ENCODE results near the gene ZFAND2A. TPM values are rescaled to one million over a fixed set of nuclear protein-coding genes. Genes with fewer than 3 reads are reported as not detected.

The ZFAND2A gene
- total RNA-seq, 4 donors from 2014 or later, result 17.8 to 27.0 (median 22.3) TPM

GRCh38 chr7:1176891-1177373 is 16.9 kb upstream of the ZFAND2A start:
- WGBS, result 42% methylated on average over 22 of the region's 22 CpGs
- no peak overlapping the region for H3K27ac ChIP-seq
- peak in 1 of 2 donors; percentile 63 for TF ChIP-seq CTCF (IDR thresholded peaks at IDR 0.05)
- TF ChIP-seq POLR2A (IDR thresholded peaks at IDR 0.05), result no peak
- no peaks in the 10 kb centered on the region for H3K36me3 ChIP-seq
- no peak for DNase-seq (ENCODE audit: low spot score in 2 of 2)
- H3K4me1 ChIP-seq, result peaks cover 12% of the 10 kb centered on the region
- peaks cover 7% of the 10 kb centered on the region for H3K27me3 ChIP-seq
- H3K9me3 ChIP-seq, result no peaks in the 10 kb centered on the region
- no peak overlapping the region for H3K4me3 ChIP-seq

- Histone ChIP-seq H3K4me3 (peak overlapping the region; percentile 17), H3K4me1 (peaks cover 12% of the 10 kb centered on the region), H3K36me3 (no peaks in the 10 kb centered on the region), H3K9me3 (no peaks in the 10 kb centered on the region), H3K27ac (no peak overlapping the region), H3K27me3 (peaks cover 2% of the 10 kb centered on the region)
- TF ChIP-seq EP300 (IDR thresholded peaks at IDR 0.05), result no peak
- peak; percentile 72 to 96 for TF ChIP-seq CTCF (IDR thresholded peaks at IDR 0.05)
- DNase-seq (ENCODE audit: low spot score in 2 of 2), result peak; percentile 89 to 93
- 37% methylated on average over 11 of the region's 44 CpGs for WGBS
Observed at GRCh38 chr7:1175967-1176851, 16.2 kb upstream of the ZFAND2A start.

- Histone ChIP-seq H3K27ac (no peak overlapping the region), H3K27me3 (no peaks in the 10 kb centered on the region), H3K4me1 (peaks cover 14% of the 10 kb centered on the region), H3K4me3 (peak overlapping the region; percentile 17), H3K36me3 (no peaks in the 10 kb centered on the region), H3K9me3 (no peaks in the 10 kb centered on the region)
- no peak for TF ChIP-seq EP300 (IDR thresholded peaks at IDR 0.05)
- no peak for DNase-seq (ENCODE audit: low spot score in 2 of 2)
- 93% methylated on average over 7 of the region's 15 CpGs for WGBS
Observed at GRCh38 chr7:1175597-1175966, 15.6 kb upstream of the ZFAND2A start.

GRCh38 chr7:1174881-1175596 is 15.0 kb upstream of the ZFAND2A start:
- H3K4me1 ChIP-seq, result peaks cover 18% of the 10 kb centered on the region
- H3K4me3 ChIP-seq, result no peak overlapping the region
- no peaks in the 10 kb centered on the region for H3K27me3 ChIP-seq
- no peak for TF ChIP-seq POLR2AphosphoS5 (IDR thresholded peaks at IDR 0.05)
- TF ChIP-seq POLR2A (IDR thresholded peaks at IDR 0.05), result no peak
- TF ChIP-seq EP300 (IDR thresholded peaks at IDR 0.05), result no peak
- TF ChIP-seq CTCF (IDR thresholded peaks at IDR 0.05), result no peak
- DNase-seq (ENCODE audit: low spot score in 2 of 2), result no peak
- H3K9me3 ChIP-seq, result no peaks in the 10 kb centered on the region
- no peak overlapping the region for H3K27ac ChIP-seq
- no peaks in the 10 kb centered on the region for H3K36me3 ChIP-seq
- 96% methylated on average over 15 of the region's 29 CpGs for WGBS

GRCh38 chr7:1174002-1174401 is 14.0 kb upstream of the ZFAND2A start:
- no peaks in the 10 kb centered on the region for H3K27me3 ChIP-seq
- 78% methylated on average over 11 of the region's 11 CpGs for WGBS
- H3K36me3 ChIP-seq, result no peaks in the 10 kb centered on the region
- H3K27ac ChIP-seq, result no peak overlapping the region
- DNase-seq (ENCODE audit: low spot score in 2 of 2), result no peak
- H3K9me3 ChIP-seq, result no peaks in the 10 kb centered on the region
- TF ChIP-seq EP300 (IDR thresholded peaks at IDR 0.05) (no peak), POLR2A (IDR thresholded peaks at IDR 0.05) (no peak), POLR2AphosphoS5 (IDR thresholded peaks at IDR 0.05) (no peak), CTCF (IDR thresholded peaks at IDR 0.05) (no peak)
- H3K4me1 ChIP-seq, result peaks cover 27% of the 10 kb centered on the region
- H3K4me3 ChIP-seq, result no peak overlapping the region

Data from suprapubic skin (tissue), 4 donors.